Pancreas (tissue), 10 donors: ENCODE measurements around the gene TMCO6. TPM values are rescaled to one million over a fixed set of nuclear protein-coding genes. Genes with fewer than 3 reads are reported as not detected.
"Not testable (repeated sequence)": the region's sequence is repeated elsewhere in the genome, so short reads cannot be mapped to it uniquely, and the experiment has no call there.

Source experiments
- ATAC-seq, 4 donors: fragments of 200-7000 bp; cut with Tn5 transposase; one replicate each; pipeline versions ENCODE4 v1.8.0 to v1.9.1; 2020; ENCODE audit warnings: mild to moderate bottlenecking in 4 of 4, moderate library complexity in 4 of 4
- DNase-seq, 6 donors: peaks; one replicate each; pipeline ENCODE4 v3.0.0-alpha.2; 2020
- FAIRE-seq: peaks from 2 replicates; lab custom pipeline; 2012; peaks lifted over from hg19 to GRCh38; lab: Jason Lieb, UNC
- H3K27ac ChIP-seq, 4 donors: fragments of 200-600 bp; sonication (generic); 1 replicate in 3 of 4; 2 replicates in 1 of 4; pipeline versions ENCODE4 v1.5.0 to v1.8.0; 2020
- H3K27me3 ChIP-seq, 4 donors: fragments of 200-600 bp; one replicate each; pipeline ENCODE4 v1.8.0; 2021
- H3K36me3 ChIP-seq, 3 donors: fragments of 200-600 bp; sonication (generic) in 1 of 3; one replicate each; pipeline versions ENCODE4 v1.5.0 to v1.8.0; 2020 to 2021
- H3K4me1 ChIP-seq, 3 donors: fragments of 200-600 bp; one replicate each; pipeline ENCODE4 v1.8.0; 2021
- H3K4me3 ChIP-seq, 4 donors: fragments of 200-600 bp; sonication (generic) in 2 of 4; one replicate each; pipeline versions ENCODE4 v1.5.0 to v1.8.0; 2020 to 2021
- H3K9me3 ChIP-seq, 4 donors: fragments of 200-600 bp; one replicate each; pipeline ENCODE4 v1.8.0; 2021
- CTCF ChIP-seq, 4 donors: fragments of 200-600 bp; sonication (generic) in 3 of 4; IDR thresholded peaks; one replicate each; pipeline versions ENCODE4 v1.5.0 to v1.8.0; 2021; ENCODE audit warnings: antibody characterized with exemption in 4 of 4
- WGBS, 2 donors: extraction: QIAGEN DNeasy Blood & Tissue Kit; methylation state at CpG; one replicate each; pipeline ENCODE4 v1.1.7; 2013; 5-methylcytosine and 5-hydroxymethylcytosine counted together
- intact Hi-C, 3 donors: fragments of 100-400 bp; cut with DNase I; formaldehyde crosslinking; loops; one replicate each; pipeline versions ENCODE4 v1.11.1 to v1.14.2; 2022
- polyA plus RNA-seq, 2 donors: library from polyadenylated mRNA; stranded (reverse); fragments of 200-250 nt; gene quantifications; one replicate each; pipeline ENCODE4 v1.2.3, GENCODE V29; 2013
- total RNA-seq, 6 donors: library from RNA; stranded (reverse); fragmentation: NEBNext Ultra II Directional in 4 of 6; extraction: Animal tissue kit (Norgen Biotek cat#: 25700) in 4 of 6; gene quantifications; one replicate each; pipeline versions ENCODE4 v1.2.1 to v1.2.4, GENCODE V29; 2021 to 2023
- donor health status: healthy with polysubstance abuse.
- donor health status: DM: no; HTN: no; CAD: no; lungs with moderate emphysema.
- donor health status: DM: no; HTN: no; CAD: no.
- donor health status: control.
- donor health status: control.
- donor health status: Bipolar disorder and iron deficiency.
- donor health status: DM: yes; HTN: yes; CAD: no.
- donor health status: DM: no; HTN: no; CAD: no.
- donor health status: DM: no; HTN: no; CAD: no.
- donor health status: DM: yes; HTN: yes; CAD: no.

The TMCO6 gene
- total and polyA plus RNA-seq, 8 donors = 5.5 to 19.7 (median 9.1) TPM

- no peak for ATAC-seq
- no peak for TF ChIP-seq CTCF (IDR thresholded peaks at IDR 0.05)
- Histone ChIP-seq H3K27me3 (no peaks in the 10 kb centered on the region), H3K4me3 (no peak overlapping the region), H3K9me3 (no peaks in the 10 kb centered on the region), H3K36me3 (no peaks in the 10 kb centered on the region), H3K27ac (no peak overlapping the region), H3K4me1 (peaks cover 0 to 15% (median 0%) of the 10 kb centered on the region in 3 donors)
- DNase-seq = no peak
- FAIRE-seq = no peak
- WGBS, 2 donors = 77 to 83% methylated on average over 10 of the region's 10 CpGs
- intact Hi-C loops = loop anchor here in 2 of 3 donors (10.0 kb wide), 2 partner anchors 73 to 273 kb away; partner anchors contain the start of genes APBB3 (in 1 of the 2), SLC35A4 (in 1 of the 2) and SLC4A9 (in 1 of the 2)
Observed at GRCh38 chr5:140637371-140638100, 1.7 kb upstream of the TMCO6 start.

GRCh38 chr5:140638898-140639147 is 428 bp upstream of the TMCO6 start:
- H3K4me3 ChIP-seq = peak overlapping the region in 3 of 4 donors; percentile 75 to 93 (median 76)
- H3K27me3 ChIP-seq, H3K9me3 ChIP-seq, H3K4me1 ChIP-seq, ATAC-seq, DNase-seq, FAIRE-seq: not testable (repeated sequence)
- intact Hi-C loops = loop anchor here in 2 of 3 donors (10.0 kb wide), 2 partner anchors 74 to 274 kb away; partner anchors contain the start of genes APBB3 (in 1 of the 2), SLC35A4 (in 1 of the 2) and SLC4A9 (in 1 of the 2)
- WGBS, 2 donors = 5 to 6% methylated on average over 9 of the region's 9 CpGs
- peak overlapping the region; percentile 56 to 79 (median 71) for H3K27ac ChIP-seq
- peaks cover 0 to 11% (median 0%) of the 10 kb centered on the region in 3 donors for H3K36me3 ChIP-seq

GRCh38 chr5:140641716-140642115 is 2.5 kb downstream of the TMCO6 start:
- H3K27me3 ChIP-seq = no peaks in the 10 kb centered on the region
- H3K9me3 ChIP-seq = no peaks in the 10 kb centered on the region
- no peak for ATAC-seq
- peaks cover 0 to 14% (median 6%) of the 10 kb centered on the region in 3 donors for H3K4me1 ChIP-seq
- no peak for FAIRE-seq
- WGBS, 2 donors = 88 to 89% methylated on average over 8 of the region's 8 CpGs
- DNase-seq = no peak
- H3K36me3 ChIP-seq = peaks cover 0 to 28% (median 0%) of the 10 kb centered on the region in 3 donors
- H3K27ac ChIP-seq = no peak overlapping the region
- TF ChIP-seq CTCF (IDR thresholded peaks at IDR 0.05) = no peak
- H3K4me3 ChIP-seq = no peak overlapping the region
- intact Hi-C loops = no loop called here

GRCh38 chr5:140642718-140643117 is 3.5 kb downstream of the TMCO6 start:
- intact Hi-C loops = no loop called here
- H3K9me3 ChIP-seq = no peaks in the 10 kb centered on the region
- peaks cover 0 to 28% (median 0%) of the 10 kb centered on the region in 3 donors for H3K36me3 ChIP-seq
- 56 to 60% methylated on average over 3 of the region's 3 CpGs for WGBS, 2 donors
- no peak for TF ChIP-seq CTCF (IDR thresholded peaks at IDR 0.05)
- FAIRE-seq (no peak), DNase-seq (no peak), ATAC-seq (no peak)
- H3K27me3 ChIP-seq = no peaks in the 10 kb centered on the region
- H3K4me3 ChIP-seq = no peak overlapping the region
- H3K4me1 ChIP-seq = peaks cover 0 to 16% (median 6%) of the 10 kb centered on the region in 3 donors
- no peak overlapping the region for H3K27ac ChIP-seq

GRCh38 chr5:140647042-140647419 is 7.8 kb downstream of the TMCO6 start:
- H3K27me3 ChIP-seq = no peaks in the 10 kb centered on the region
- ATAC-seq = peak; percentile 23 to 47 (median 27)
- no peak for TF ChIP-seq CTCF (IDR thresholded peaks at IDR 0.05)
- 0 to 1% methylated on average over 27 of the region's 27 CpGs for WGBS, 2 donors
- peak overlapping the region; percentile 68 to 98 (median 80) for H3K4me3 ChIP-seq
- peaks cover 0 to 12% (median 6%) of the 10 kb centered on the region in 3 donors for H3K4me1 ChIP-seq
- FAIRE-seq = no peak
- no peaks in the 10 kb centered on the region for H3K9me3 ChIP-seq
- peak overlapping the region; percentile 49 to 75 (median 70) for H3K27ac ChIP-seq
- intact Hi-C loops = no loop called here
- peaks cover 0 to 43% (median 3%) of the 10 kb centered on the region in 3 donors for H3K36me3 ChIP-seq
- no peak for DNase-seq
